LNCaP clone FGC (cell line): ENCODE data around the gene ZNF579.

Source experiments
- DNase-seq: peaks from one replicate; pipeline ENCODE4 v3.0.0-alpha.2; 2011; ENCODE audit warnings: low read depth
- H3K4me3 ChIP-seq: 2 replicates; pipeline ENCODE4 v1.5.1; 2011; ENCODE audit warnings: mild to moderate bottlenecking, low read depth, low read length, control low read depth
- CTCF ChIP-seq: IDR thresholded peaks from 2 replicates; pipeline ENCODE4 v1.5.1; 2012; ENCODE audit warnings: mild to moderate bottlenecking; ENCODE audit not compliant: control insufficient read depth, insufficient read depth; ENCODE audit errors: extremely low read depth

Gene ZNF579

GRCh38 chr19:55527197-55528029 is 53.2 kb downstream of the ZNF579 start:
- no peak for TF ChIP-seq CTCF
- H3K4me3 ChIP-seq: no peak overlapping the region
- DNase-seq: no peak
